ENCODE data around the gene MBD2. TPM values are rescaled to one million over a fixed set of nuclear protein-coding genes. Genes with fewer than 3 reads are reported as not detected.

Gene MBD2, protein sequence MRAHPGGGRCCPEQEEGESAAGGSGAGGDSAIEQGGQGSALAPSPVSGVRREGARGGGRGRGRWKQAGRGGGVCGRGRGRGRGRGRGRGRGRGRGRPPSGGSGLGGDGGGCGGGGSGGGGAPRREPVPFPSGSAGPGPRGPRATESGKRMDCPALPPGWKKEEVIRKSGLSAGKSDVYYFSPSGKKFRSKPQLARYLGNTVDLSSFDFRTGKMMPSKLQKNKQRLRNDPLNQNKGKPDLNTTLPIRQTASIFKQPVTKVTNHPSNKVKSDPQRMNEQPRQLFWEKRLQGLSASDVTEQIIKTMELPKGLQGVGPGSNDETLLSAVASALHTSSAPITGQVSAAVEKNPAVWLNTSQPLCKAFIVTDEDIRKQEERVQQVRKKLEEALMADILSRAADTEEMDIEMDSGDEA
- total RNA-seq: 68.5 TPM
- 61.4 TPM for polyA plus RNA-seq
- long read RNA-seq, donor 1, full-length matches to known transcripts: 4 of 4 reads
- long read RNA-seq, donor 1, partial matches to known transcripts: 0 of 4 reads
- long read RNA-seq, donor 1, other reads (novel, unspliced or antisense): 0 of 4 reads
- long read RNA-seq, donor 2, full-length matches to known transcripts: 81 of 98 reads
- long read RNA-seq, donor 2, partial matches to known transcripts: 17 of 98 reads
- long read RNA-seq, donor 2, other reads (novel, unspliced or antisense): 0 of 98 reads
- long read RNA-seq, donor 3, full-length matches to known transcripts: 45 of 93 reads
- long read RNA-seq, donor 3, partial matches to known transcripts: 48 of 93 reads
- long read RNA-seq, donor 3, other reads (novel, unspliced or antisense): 0 of 93 reads
- long read RNA-seq, donor 4, full-length matches to known transcripts: 20 of 29 reads
- long read RNA-seq, donor 4, partial matches to known transcripts: 9 of 29 reads
- long read RNA-seq, donor 4, other reads (novel, unspliced or antisense): 0 of 29 reads
- long read RNA-seq, donor 5, full-length matches to known transcripts: 37 of 77 reads
- long read RNA-seq, donor 5, partial matches to known transcripts: 40 of 77 reads
- long read RNA-seq, donor 5, other reads (novel, unspliced or antisense): 0 of 77 reads
- long read RNA-seq, donor 6, full-length matches to known transcripts: 46 of 46 reads
- long read RNA-seq, donor 6, partial matches to known transcripts: 0 of 46 reads
- long read RNA-seq, donor 6, other reads (novel, unspliced or antisense): 0 of 46 reads
- long read RNA-seq, donor 7, full-length matches to known transcripts: 37 of 42 reads
- long read RNA-seq, donor 7, partial matches to known transcripts: 5 of 42 reads
- long read RNA-seq, donor 7, other reads (novel, unspliced or antisense): 0 of 42 reads
- long read RNA-seq, donor 8, full-length matches to known transcripts: 11 of 11 reads
- long read RNA-seq, donor 8, partial matches to known transcripts: 0 of 11 reads
- long read RNA-seq, donor 8, other reads (novel, unspliced or antisense): 0 of 11 reads
- long read RNA-seq, donor 9, full-length matches to known transcripts: 24 of 34 reads
- long read RNA-seq, donor 9, partial matches to known transcripts: 10 of 34 reads
- long read RNA-seq, donor 9, other reads (novel, unspliced or antisense): 0 of 34 reads
- long read RNA-seq, donor 10, full-length matches to known transcripts: 19 of 35 reads
- long read RNA-seq, donor 10, partial matches to known transcripts: 16 of 35 reads
- long read RNA-seq, donor 10, other reads (novel, unspliced or antisense): 0 of 35 reads

DNA sequence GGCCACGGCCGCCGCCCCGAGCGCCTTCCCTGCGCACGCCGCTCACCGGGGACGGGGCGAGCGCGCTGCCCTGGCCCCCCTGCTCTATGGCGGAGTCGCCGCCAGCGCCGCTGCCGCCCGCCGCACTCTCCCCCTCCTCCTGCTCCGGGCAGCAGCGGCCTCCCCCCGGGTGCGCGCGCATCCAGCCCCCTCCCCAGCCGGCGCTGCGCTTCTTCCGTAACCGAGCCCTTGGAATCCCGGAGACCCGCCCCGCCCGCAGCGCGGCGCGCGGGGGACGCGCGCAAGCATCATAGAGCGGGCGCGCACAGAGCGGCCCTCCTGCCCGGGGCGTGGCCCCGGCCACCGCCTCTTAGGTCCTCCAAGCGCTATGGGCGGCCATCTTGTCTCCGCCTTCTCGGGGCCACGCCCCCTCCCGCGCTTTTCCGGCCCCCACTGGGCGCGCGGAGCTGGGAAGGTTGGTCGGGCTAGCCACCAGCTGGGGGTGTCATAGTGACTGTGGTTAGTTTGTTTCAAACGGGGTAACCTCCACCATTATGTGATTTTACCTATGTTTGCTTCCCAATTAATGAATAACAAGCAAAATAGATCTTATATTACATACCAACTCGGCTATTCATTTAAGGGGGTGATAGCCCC lies at the start of gene MBD2:
Gene MBD2, minus strand, starts transcription at position 291 of the 636 bp plus-strand sequence. Its CDS starts 110 bp downstream, at position 181.
- Histone ChIP-seq H3K4me3 (ENCODE audit: low read length in 2 of 2) (peak within 1 kb of the TSS; percentile 71 to 97), H3K27ac (ENCODE audit: low read depth in 1 of 2, low read length in 1 of 2) (peak within 1 kb of the TSS; percentile 84 to 85), H3K4me1 (ENCODE audit: control insufficient read depth in 2 of 2, insufficient read depth in 2 of 2, low read length in 2 of 2) (peaks cover 8 to 17% of the 10 kb centered on the region in 2 donors), H3K27me3 (ENCODE audit: control insufficient read depth in 2 of 2, insufficient read depth in 1 of 2, low read length in 1 of 2) (no peaks in the 10 kb centered on the region), H3K9me3 (ENCODE audit: control insufficient read depth in 2 of 2, insufficient read depth in 1 of 2, low read length in 1 of 2) (no peaks in the 10 kb centered on the region), H3K36me3 (ENCODE audit: control insufficient read depth in 2 of 2, insufficient read depth in 2 of 2, low read length in 1 of 2) (no peaks in the 10 kb centered on the region)
- DNase-seq (ENCODE audit: low read depth in 6 of 9, low spot score in 9 of 9): peak; percentile 79 to 97 (median 93)
- WGBS: under 1% methylated on average over 66 of the region's 66 CpGs

- Histone ChIP-seq H3K27ac (ENCODE audit: low read depth in 1 of 2, low read length in 1 of 2) (peak overlapping the region; percentile 87 to 95), H3K36me3 (ENCODE audit: control insufficient read depth in 2 of 2, insufficient read depth in 2 of 2, low read length in 1 of 2) (no peaks in the 10 kb centered on the region), H3K4me3 (ENCODE audit: low read length in 2 of 2) (peak overlapping the region; percentile 69 to 84), H3K9me3 (ENCODE audit: control insufficient read depth in 2 of 2, insufficient read depth in 1 of 2, low read length in 1 of 2) (no peaks in the 10 kb centered on the region), H3K27me3 (ENCODE audit: control insufficient read depth in 2 of 2, insufficient read depth in 1 of 2, low read length in 1 of 2) (no peaks in the 10 kb centered on the region), H3K4me1 (ENCODE audit: control insufficient read depth in 2 of 2, insufficient read depth in 2 of 2, low read length in 2 of 2) (peaks cover 0 to 12% of the 10 kb centered on the region in 2 donors)
- peak in 8 of 9 donors; percentile 33 to 69 (median 44) for DNase-seq (ENCODE audit: low read depth in 6 of 9, low spot score in 9 of 9)
- WGBS: 11% methylated on average over 27 of the region's 27 CpGs
Measured at GRCh38 chr18:54269893-54270844, 45.7 kb upstream of the MBD2 start.

- H3K27ac ChIP-seq (ENCODE audit: low read depth in 1 of 2, low read length in 1 of 2): peak overlapping the region; percentile 87 to 95
- peak overlapping the region; percentile 69 to 84 for H3K4me3 ChIP-seq (ENCODE audit: low read length in 2 of 2)
- H3K4me1 ChIP-seq (ENCODE audit: control insufficient read depth in 2 of 2, insufficient read depth in 2 of 2, low read length in 2 of 2): peaks cover 0 to 12% of the 10 kb centered on the region in 2 donors
- DNase-seq (ENCODE audit: low read depth in 6 of 9, low spot score in 9 of 9): no peak
- 78% methylated on average over 6 of the region's 6 CpGs for WGBS
- no peaks in the 10 kb centered on the region for H3K36me3 ChIP-seq (ENCODE audit: control insufficient read depth in 2 of 2, insufficient read depth in 2 of 2, low read length in 1 of 2)
- H3K27me3 ChIP-seq (ENCODE audit: control insufficient read depth in 2 of 2, insufficient read depth in 1 of 2, low read length in 1 of 2): no peaks in the 10 kb centered on the region
- no peaks in the 10 kb centered on the region for H3K9me3 ChIP-seq (ENCODE audit: control insufficient read depth in 2 of 2, insufficient read depth in 1 of 2, low read length in 1 of 2)
Measured at GRCh38 chr18:54268751-54269150, 44.3 kb upstream of the MBD2 start.

DNA sequence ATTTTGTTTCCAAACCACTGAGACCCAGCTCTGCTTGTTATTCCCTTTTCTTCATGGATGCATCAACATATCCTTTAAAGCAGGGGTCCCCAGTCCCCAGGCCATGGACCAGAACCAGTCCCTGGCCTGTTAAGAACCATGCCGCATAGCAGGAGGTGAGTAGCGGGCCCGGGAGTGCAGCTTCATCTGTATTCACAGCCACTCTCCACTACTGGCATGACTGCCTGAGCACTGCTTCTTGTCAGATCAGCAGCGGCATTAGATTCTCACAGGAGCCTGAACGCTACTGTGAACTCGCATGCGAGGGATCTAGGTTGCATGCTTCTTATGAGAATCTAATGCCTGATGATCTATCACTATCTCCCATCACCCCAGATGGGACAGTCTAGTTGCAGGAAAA lies 43.2 kb upstream of the MBD2 start:
- no peaks in the 10 kb centered on the region for H3K27me3 ChIP-seq (ENCODE audit: control insufficient read depth in 2 of 2, insufficient read depth in 1 of 2, low read length in 1 of 2)
- 97% methylated on average over 7 of the region's 7 CpGs for WGBS
- H3K4me3 ChIP-seq (ENCODE audit: low read length in 2 of 2): no peak overlapping the region
- DNase-seq (ENCODE audit: low read depth in 6 of 9, low spot score in 9 of 9): no peak
- peaks cover 0 to 12% of the 10 kb centered on the region in 2 donors for H3K4me1 ChIP-seq (ENCODE audit: control insufficient read depth in 2 of 2, insufficient read depth in 2 of 2, low read length in 2 of 2)
- no peaks in the 10 kb centered on the region for H3K9me3 ChIP-seq (ENCODE audit: control insufficient read depth in 2 of 2, insufficient read depth in 1 of 2, low read length in 1 of 2)
- H3K36me3 ChIP-seq (ENCODE audit: control insufficient read depth in 2 of 2, insufficient read depth in 2 of 2, low read length in 1 of 2): no peaks in the 10 kb centered on the region
- no peak overlapping the region for H3K27ac ChIP-seq (ENCODE audit: low read depth in 1 of 2, low read length in 1 of 2)

DNA sequence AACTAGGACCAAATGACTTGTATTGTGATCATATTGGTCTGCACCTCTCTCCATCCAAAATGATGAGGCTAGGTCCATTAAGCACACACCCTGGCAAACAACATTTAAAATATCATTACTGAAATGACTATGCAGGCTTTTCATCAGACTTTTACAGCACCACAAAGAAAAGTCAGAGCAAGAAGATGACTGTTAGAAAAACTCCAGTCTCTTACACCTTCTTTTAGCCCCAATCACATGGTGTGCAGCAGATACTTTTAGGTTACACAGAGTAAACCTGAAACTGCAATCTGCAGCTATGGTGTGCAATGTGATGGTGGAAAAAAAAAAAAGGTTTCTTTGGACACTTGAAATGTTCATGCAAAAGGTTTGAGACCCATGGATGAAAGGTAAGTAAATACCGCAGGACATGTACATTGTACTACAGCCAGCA lies 39.5 kb upstream of the MBD2 start:
- H3K27me3 ChIP-seq (ENCODE audit: control insufficient read depth in 2 of 2, insufficient read depth in 1 of 2, low read length in 1 of 2): no peaks in the 10 kb centered on the region
- H3K36me3 ChIP-seq (ENCODE audit: control insufficient read depth in 2 of 2, insufficient read depth in 2 of 2, low read length in 1 of 2): no peaks in the 10 kb centered on the region
- peaks cover 0 to 6% of the 10 kb centered on the region in 2 donors for H3K4me1 ChIP-seq (ENCODE audit: control insufficient read depth in 2 of 2, insufficient read depth in 2 of 2, low read length in 2 of 2)
- no peaks in the 10 kb centered on the region for H3K9me3 ChIP-seq (ENCODE audit: control insufficient read depth in 2 of 2, insufficient read depth in 1 of 2, low read length in 1 of 2)
- H3K4me3 ChIP-seq (ENCODE audit: low read length in 2 of 2): no peak overlapping the region
- no peak for DNase-seq (ENCODE audit: low read depth in 6 of 9, low spot score in 9 of 9)
- no peak overlapping the region for H3K27ac ChIP-seq (ENCODE audit: low read depth in 1 of 2, low read length in 1 of 2)
- 93% methylated on average over 1 of the region's 1 CpG for WGBS

GRCh38 chr18:54261894-54262293 lies 37.4 kb upstream of the MBD2 start:
- Histone ChIP-seq H3K27me3 (ENCODE audit: control insufficient read depth in 2 of 2, insufficient read depth in 1 of 2, low read length in 1 of 2) (no peaks in the 10 kb centered on the region), H3K36me3 (ENCODE audit: control insufficient read depth in 2 of 2, insufficient read depth in 2 of 2, low read length in 1 of 2) (no peaks in the 10 kb centered on the region), H3K4me3 (ENCODE audit: low read length in 2 of 2) (no peak overlapping the region), H3K27ac (ENCODE audit: low read depth in 1 of 2, low read length in 1 of 2) (peak overlapping the region in 1 of 2 donors; percentile 3), H3K9me3 (ENCODE audit: control insufficient read depth in 2 of 2, insufficient read depth in 1 of 2, low read length in 1 of 2) (no peaks in the 10 kb centered on the region), H3K4me1 (ENCODE audit: control insufficient read depth in 2 of 2, insufficient read depth in 2 of 2, low read length in 2 of 2) (peaks cover 0 to 3% of the 10 kb centered on the region in 2 donors)
- DNase-seq (ENCODE audit: low read depth in 6 of 9, low spot score in 9 of 9): no peak
- WGBS: 74% methylated on average over 3 of the region's 3 CpGs

DNA sequence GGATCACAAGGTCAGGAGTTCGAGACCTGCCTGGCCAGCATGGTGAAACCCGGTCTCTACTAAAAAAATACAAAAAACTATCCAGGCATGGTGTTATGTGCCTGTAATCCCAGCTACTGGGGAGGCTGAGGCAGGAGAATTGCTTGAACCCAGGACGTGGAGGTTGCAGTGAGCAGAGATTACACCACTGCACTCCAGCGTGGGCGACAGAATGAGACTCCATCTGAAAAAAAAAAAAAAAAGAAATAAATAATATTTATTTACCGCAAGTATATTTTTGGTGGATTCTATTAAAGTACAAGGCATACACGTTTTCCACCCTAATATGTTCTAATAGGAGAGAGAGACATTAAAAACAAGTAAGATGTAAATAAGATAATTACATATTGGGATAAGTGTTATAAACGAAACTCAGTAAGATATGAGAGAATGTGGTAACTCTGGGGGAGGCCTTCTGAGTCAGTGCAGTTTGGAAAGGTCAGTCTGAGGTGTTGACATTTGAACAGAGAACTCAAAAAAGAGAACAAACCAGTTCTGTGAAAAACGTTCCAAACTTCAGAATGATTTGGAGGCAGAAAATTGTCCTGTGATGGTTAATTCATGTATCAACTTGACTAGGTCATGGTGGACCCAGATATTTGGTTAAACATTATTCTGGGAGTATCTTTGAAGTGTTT lies 36.1 kb upstream of the MBD2 start:
- Histone ChIP-seq H3K4me1 (ENCODE audit: control insufficient read depth in 2 of 2, insufficient read depth in 2 of 2, low read length in 2 of 2) (peaks cover 0 to 3% of the 10 kb centered on the region in 2 donors), H3K36me3 (ENCODE audit: control insufficient read depth in 2 of 2, insufficient read depth in 2 of 2, low read length in 1 of 2) (no peaks in the 10 kb centered on the region), H3K4me3 (ENCODE audit: low read length in 2 of 2) (no peak overlapping the region), H3K27me3 (ENCODE audit: control insufficient read depth in 2 of 2, insufficient read depth in 1 of 2, low read length in 1 of 2) (no peaks in the 10 kb centered on the region), H3K9me3 (ENCODE audit: control insufficient read depth in 2 of 2, insufficient read depth in 1 of 2, low read length in 1 of 2) (no peaks in the 10 kb centered on the region), H3K27ac (ENCODE audit: low read depth in 1 of 2, low read length in 1 of 2) (peak overlapping the region in 1 of 2 donors; percentile 60)
- WGBS: 92% methylated on average over 9 of the region's 9 CpGs
- no peak for DNase-seq (ENCODE audit: low read depth in 6 of 9, low spot score in 9 of 9)

Measured in thymus (tissue), 14 donors.